ENCODE results near the gene TP53RK.

The TP53RK gene

DNA sequence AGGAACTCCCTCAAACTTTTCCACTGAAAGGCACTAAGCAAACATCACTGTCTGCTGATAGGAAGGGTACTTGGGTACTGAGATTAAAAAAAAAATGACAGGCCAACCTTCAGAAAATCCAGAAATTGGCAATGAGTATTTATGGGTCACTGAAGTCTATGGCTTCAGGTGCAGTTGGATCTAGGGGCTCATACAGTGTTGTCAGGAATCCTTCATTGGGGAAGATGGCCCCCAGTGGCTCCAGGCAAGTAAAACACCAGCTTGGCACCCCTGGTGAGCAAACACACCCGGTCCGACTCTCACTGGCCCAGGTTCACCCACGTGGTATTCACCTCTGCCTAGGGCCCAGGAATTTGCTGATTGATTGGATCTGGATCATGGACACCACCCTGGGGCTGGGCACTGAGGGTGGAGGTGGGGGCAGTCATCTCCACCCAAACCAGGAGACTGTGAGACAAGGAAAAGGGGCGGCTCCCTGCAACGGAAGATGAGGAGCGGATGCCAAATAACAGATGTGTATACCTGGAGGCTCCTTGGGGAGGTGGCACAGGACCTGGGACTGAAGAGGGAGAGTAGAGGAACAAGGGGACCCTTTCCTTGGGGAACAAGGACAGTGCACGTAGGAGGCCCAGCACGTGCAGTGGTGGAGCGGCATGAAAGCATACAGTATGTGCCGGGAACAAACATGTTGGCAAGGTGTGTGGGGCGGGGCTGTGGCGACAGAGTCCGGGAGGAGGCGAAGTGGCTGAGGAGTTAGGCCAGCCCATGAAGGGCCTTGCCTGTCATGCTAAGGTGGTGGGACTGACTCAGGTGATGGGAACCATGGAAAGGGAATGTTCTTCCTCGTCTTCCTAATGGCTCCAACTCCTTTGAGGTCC lies 25.0 kb upstream of the TP53RK start:
- DNase-seq (ENCODE audit: insufficient read length, low spot score): no peak
- no peak for TF ChIP-seq CTCF (IDR thresholded peaks at IDR 0.05; ENCODE audit: insufficient read depth, missing control alignments)
- FAIRE-seq: no peak

GRCh38 chr20:46712056-46712636 lies 22.9 kb upstream of the TP53RK start:
- no peak for TF ChIP-seq CTCF (IDR thresholded peaks at IDR 0.05; ENCODE audit: insufficient read depth, missing control alignments)
- FAIRE-seq: no peak
- DNase-seq (ENCODE audit: insufficient read length, low spot score): no peak

DNA sequence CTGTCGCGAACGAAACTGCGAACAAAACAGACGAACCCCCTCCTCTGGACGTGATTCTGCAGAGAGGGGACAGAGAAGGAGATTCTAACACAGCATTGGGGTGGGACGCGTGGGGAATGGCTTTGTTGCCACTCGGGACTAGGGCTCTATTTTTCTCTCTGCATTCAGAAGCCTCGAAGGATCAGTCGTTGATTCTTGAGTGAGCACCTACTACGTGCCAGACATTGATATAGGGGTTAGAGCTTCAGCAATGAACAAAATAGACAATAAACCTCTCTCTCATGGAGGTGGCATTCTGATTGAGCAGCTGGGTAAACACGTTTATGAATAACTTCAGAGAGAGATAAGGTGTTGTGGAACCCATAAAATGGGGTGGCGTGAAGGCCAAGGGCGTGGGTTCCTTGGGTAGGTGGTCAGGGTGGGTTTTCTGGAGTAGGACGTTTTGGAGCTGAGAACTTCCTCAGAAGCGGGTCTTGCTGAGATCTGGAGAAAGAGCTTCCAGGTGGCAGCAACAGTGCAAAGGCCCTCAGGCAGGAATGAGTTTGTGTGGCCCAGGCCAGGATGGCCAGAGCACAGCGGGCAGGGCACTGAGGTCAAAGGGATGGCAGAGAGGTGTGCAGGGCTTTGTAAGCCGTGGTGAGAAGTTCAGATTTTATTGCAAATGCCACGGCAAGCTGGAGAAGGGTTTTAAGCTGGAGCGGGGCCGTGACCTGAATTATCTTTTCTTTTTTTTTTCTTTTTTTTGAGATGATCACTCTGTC lies 21.1 kb upstream of the TP53RK start:
- no peak for DNase-seq (ENCODE audit: insufficient read length, low spot score)
- TF ChIP-seq CTCF (IDR thresholded peaks at IDR 0.05; ENCODE audit: insufficient read depth, missing control alignments): no peak
- FAIRE-seq: no peak

DNA sequence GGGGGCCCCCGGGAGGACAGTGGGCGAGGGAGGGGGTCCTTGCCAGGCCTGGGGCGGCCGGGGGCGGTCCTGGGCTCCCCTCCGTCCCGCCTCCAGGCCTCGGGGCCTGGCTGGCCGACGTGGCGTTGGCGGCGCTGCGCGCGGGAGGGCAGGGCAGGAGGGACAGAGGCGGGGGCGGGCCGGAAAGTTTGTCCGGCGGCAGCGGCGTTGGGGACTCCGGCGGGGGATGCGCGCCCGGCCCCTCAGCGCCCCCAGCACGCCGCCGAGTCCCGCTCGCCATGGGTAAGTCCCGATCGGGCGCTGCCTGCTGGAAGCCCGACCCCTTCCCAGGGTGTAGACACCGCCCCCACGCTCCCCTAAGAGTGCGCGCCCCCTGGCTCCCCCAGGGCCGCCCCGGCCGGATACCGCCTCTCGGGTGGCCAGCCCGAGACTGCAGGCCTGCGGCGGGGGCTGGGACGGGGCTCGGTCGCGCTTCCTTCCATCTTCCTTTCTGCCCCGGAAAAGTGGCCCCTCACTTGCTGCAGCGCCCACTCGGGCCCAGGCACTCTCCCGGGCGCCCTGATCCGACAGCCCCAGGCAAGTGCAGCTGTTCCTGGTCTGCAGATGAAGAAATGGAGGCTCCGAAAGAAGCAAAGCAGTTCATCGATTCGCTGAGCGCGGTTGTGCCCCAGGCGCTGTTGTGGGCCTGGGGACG lies 20.4 kb upstream of the TP53RK start, which contains the start of gene SLC2A10:
Gene SLC2A10 (plus strand): TSS at position 191 of the 694 bp plus-strand sequence. CDS start 88 bp downstream, at position 279.
- DNase-seq (ENCODE audit: insufficient read length, low spot score) (no peak), FAIRE-seq (no peak)
- TF ChIP-seq CTCF (IDR thresholded peaks at IDR 0.05; ENCODE audit: insufficient read depth, missing control alignments): no peak

- TF ChIP-seq CTCF (IDR thresholded peaks at IDR 0.05; ENCODE audit: insufficient read depth, missing control alignments): no peak
- FAIRE-seq: no peak
- DNase-seq (ENCODE audit: insufficient read length, low spot score): no peak
These were observed 19.8 kb upstream of the TP53RK start for GRCh38 chr20:46709055-46709458.

DNA sequence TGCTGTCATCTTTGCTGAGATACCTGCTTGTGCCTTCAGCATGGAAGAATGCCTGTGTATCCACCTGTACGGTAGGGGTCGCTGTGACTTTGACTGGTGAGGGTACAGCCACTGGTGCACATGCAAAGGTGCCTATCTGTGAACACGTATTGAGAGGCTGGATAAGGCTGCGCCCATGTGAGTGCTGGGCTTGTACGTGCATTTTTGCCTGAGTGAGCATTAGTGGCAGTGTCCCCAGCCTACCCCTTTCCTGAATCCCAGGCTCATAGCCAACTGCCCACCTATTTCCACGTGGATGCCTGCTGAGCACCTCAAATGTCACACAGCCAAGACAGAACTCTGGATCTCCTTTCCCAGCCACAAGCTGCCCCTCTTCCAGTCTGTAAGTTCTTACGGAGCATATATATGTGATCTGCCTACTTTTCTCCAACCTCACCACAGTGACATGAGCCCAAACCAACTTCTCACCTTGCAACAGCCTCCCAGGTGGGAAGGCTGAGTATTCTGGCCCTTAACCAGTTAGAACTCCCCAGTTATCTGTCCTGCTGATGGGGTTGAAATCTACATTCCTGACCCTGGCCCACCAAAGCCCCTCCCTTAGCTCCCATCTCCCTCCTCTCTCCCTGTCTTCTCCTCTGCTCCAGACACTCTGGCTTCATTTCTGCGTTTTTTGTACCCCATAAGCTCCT lies 19.1 kb upstream of the TP53RK start:
- FAIRE-seq (no peak), DNase-seq (ENCODE audit: insufficient read length, low spot score) (no peak)
- TF ChIP-seq CTCF (IDR thresholded peaks at IDR 0.05; ENCODE audit: insufficient read depth, missing control alignments): no peak
